A549 (cell line): ENCODE data around the gene CEACAM1. TPM values are rescaled to one million over a fixed set of nuclear protein-coding genes. Genes with fewer than 3 reads are reported as not detected.

Experiments
- ATAC-seq, 2 experiments: fragments of 200-7000 bp in 1 of 2; fragments of >200 bp in 1 of 2; cut with Nextera tagmentation in 1 of 2; cut with Tn5 transposase in 1 of 2; 3 replicates each; pipeline versions ENCODE4 v1.8.0 to v1.9.1; 2018 to 2020; ENCODE audit warnings: mild to moderate bottlenecking in 1 of 2, moderate library complexity in 1 of 2
- CTCF ChIA-PET: fragments of 300-600 bp; sonication (Branson Sonifier 250); formaldehyde crosslinking; extraction: SDS; loops from one replicate; lab custom pipeline; 2021; ENCODE audit warnings: antibody characterized with exemption, inconsistent platforms; lab: Yijun Ruan, JAX
- POLR2A ChIA-PET: fragments of 350-600 bp; formaldehyde crosslinking; extraction: SDS; loops from one replicate; lab custom pipeline; 2021; ENCODE audit warnings: antibody characterized with exemption, inconsistent platforms; lab: Yijun Ruan, JAX
- DNase-seq, 2 experiments: peaks; one replicate each; pipeline versions ENCODE4 v3.0.0 to v3.0.0-alpha.2; 2011 to 2016; ENCODE audit warnings: low read depth in 1 of 2, low spot score in 1 of 2
- FAIRE-seq: peaks from 2 replicates; lab custom pipeline; 2011; peaks lifted over from hg19 to GRCh38; lab: Jason Lieb, UNC
- H3K27ac ChIP-seq, 2 experiments: fragments of >200 bp; sonication (Bioruptor Twin); formaldehyde crosslinking; 3 replicates each; pipeline ENCODE4 v1.5.1; 2016 to 2017
- H3K4me1 ChIP-seq: fragments of >200 bp; sonication (Bioruptor Twin); formaldehyde crosslinking; 3 replicates; pipeline ENCODE4 v1.6.1; 2016
- H3K4me2 ChIP-seq: fragments of >200 bp; sonication (Bioruptor Twin); formaldehyde crosslinking; 3 replicates; pipeline ENCODE4 v1.6.1; 2016
- H3K4me3 ChIP-seq: fragments of >200 bp; sonication (Bioruptor Twin); formaldehyde crosslinking; 3 replicates; pipeline ENCODE4 v1.5.1; 2016
- H3K9me3 ChIP-seq: fragments of >200 bp; sonication (Bioruptor Twin); formaldehyde crosslinking; 3 replicates; pipeline ENCODE4 v1.6.1; 2016
- BHLHE40 ChIP-seq: IDR thresholded peaks from 2 replicates; pipeline ENCODE4 v1.6.1; 2012; ENCODE audit warnings: low read depth, low read length, inconsistent platforms
- CBX8 ChIP-seq: fragments of 200-600 bp; sonication (generic); IDR thresholded peaks from 2 replicates; pipeline ENCODE4 v1.6.1; 2016
- CHD2 ChIP-seq: fragments of 150-350 bp; IDR thresholded peaks from 2 replicates; pipeline ENCODE4 v1.6.1; 2014; ENCODE audit warnings: low read length; ENCODE audit not compliant: partially characterized antibody
- CHD4 ChIP-seq: fragments of 200-600 bp; sonication (generic); IDR thresholded peaks from 2 replicates; pipeline ENCODE4 v1.6.1; 2016; ENCODE audit warnings: antibody characterized with exemption, mild to moderate bottlenecking, borderline replicate concordance
- EHMT2 ChIP-seq: fragments of 200-600 bp; sonication (generic); IDR thresholded peaks from 2 replicates; pipeline ENCODE4 v1.6.1; 2016; ENCODE audit warnings: antibody characterized with exemption, low read depth, mild to moderate bottlenecking, moderate library complexity
- ESRRA ChIP-seq: fragments of 150-350 bp; IDR thresholded peaks from 2 replicates; pipeline ENCODE4 v1.6.1; 2014; ENCODE audit warnings: mild to moderate bottlenecking, low read length, borderline replicate concordance
- FOSB ChIP-seq: fragments of 250-450 bp; sonication (Bioruptor Pico); IDR thresholded peaks from 2 replicates; pipeline ENCODE4 v1.5.0; 2020; ENCODE audit warnings: mild to moderate bottlenecking, moderate library complexity
- GATA3 ChIP-seq: IDR thresholded peaks from 2 replicates; pipeline ENCODE4 v1.6.1; 2012; ENCODE audit warnings: borderline replicate concordance
- KDM1A ChIP-seq: fragments of 200-600 bp; sonication (generic); IDR thresholded peaks from 2 replicates; pipeline ENCODE4 v1.6.1; 2016; ENCODE audit warnings: low read depth, mild to moderate bottlenecking
- MAZ ChIP-seq: fragments of 150-350 bp; IDR thresholded peaks from 2 replicates; pipeline ENCODE4 v1.6.1; 2014; ENCODE audit warnings: antibody characterized with exemption, low read depth, low read length, borderline replicate concordance
- NPAS2 ChIP-seq: fragments of 250-450 bp; sonication (Bioruptor Pico); IDR thresholded peaks from 2 replicates; pipeline ENCODE4 v1.8.0; 2022; ENCODE audit warnings: mild to moderate bottlenecking, moderate library complexity, borderline replicate concordance
- RARB ChIP-seq: fragments of 250-450 bp; sonication (Bioruptor Pico); IDR thresholded peaks from 2 replicates; pipeline ENCODE4 v1.8.0; 2021; ENCODE audit warnings: mild to moderate bottlenecking, moderate library complexity
- ZC3H11A ChIP-seq: fragments of 450-650 bp; IDR thresholded peaks from 2 replicates; pipeline ENCODE4 v1.6.1; 2014; ENCODE audit warnings: antibody characterized with exemption, mild to moderate bottlenecking
- ZFP36 ChIP-seq: fragments of 450-650 bp; IDR thresholded peaks from 2 replicates; pipeline ENCODE4 v1.6.1; 2014; ENCODE audit warnings: borderline replicate concordance; ENCODE audit not compliant: partially characterized antibody
- whole genome bisulfite sequencing: methylation state at CpG from one replicate; pipeline ENCODE4 v1.1.6; 2017; ENCODE audit errors: missing lambda C conversion rate; 5-methylcytosine and 5-hydroxymethylcytosine counted together
- polyA plus RNA-seq, 4 experiments: library from polyadenylated mRNA; depleted of rRNA in 3 of 4; stranded (reverse); fragments of >200 nt; fragmentation: RNase III in 1 of 4; extraction: RNeasy Plus Mini Kit Qiagen cat#74134 plus additional on column Dnase treatment in 1 of 4; gene quantifications; 2 replicates in 3 of 4; 3 replicates in 1 of 4; pipeline ENCODE4 v1.2.3, GENCODE V29; 2011 to 2017
- TF ChIP-seq, protein P1 (sequence below): fragments of >200 bp; sonication (Bioruptor Twin); formaldehyde crosslinking; IDR thresholded peaks from 3 replicates; pipeline ENCODE4 v1.6.1; 2016
- TF ChIP-seq, protein P2 (sequence below): fragments of 250-450 bp; sonication (Bioruptor Pico); IDR thresholded peaks from 2 replicates; pipeline ENCODE4 v1.5.0; 2020; ENCODE audit warnings: low read depth, mild to moderate bottlenecking, moderate library complexity

CEACAM1 gene
- polyA plus RNA-seq, 2 of the 4 experiments (the other 2 are of a cell fraction): 0.52 to 8.9 TPM

DNA sequence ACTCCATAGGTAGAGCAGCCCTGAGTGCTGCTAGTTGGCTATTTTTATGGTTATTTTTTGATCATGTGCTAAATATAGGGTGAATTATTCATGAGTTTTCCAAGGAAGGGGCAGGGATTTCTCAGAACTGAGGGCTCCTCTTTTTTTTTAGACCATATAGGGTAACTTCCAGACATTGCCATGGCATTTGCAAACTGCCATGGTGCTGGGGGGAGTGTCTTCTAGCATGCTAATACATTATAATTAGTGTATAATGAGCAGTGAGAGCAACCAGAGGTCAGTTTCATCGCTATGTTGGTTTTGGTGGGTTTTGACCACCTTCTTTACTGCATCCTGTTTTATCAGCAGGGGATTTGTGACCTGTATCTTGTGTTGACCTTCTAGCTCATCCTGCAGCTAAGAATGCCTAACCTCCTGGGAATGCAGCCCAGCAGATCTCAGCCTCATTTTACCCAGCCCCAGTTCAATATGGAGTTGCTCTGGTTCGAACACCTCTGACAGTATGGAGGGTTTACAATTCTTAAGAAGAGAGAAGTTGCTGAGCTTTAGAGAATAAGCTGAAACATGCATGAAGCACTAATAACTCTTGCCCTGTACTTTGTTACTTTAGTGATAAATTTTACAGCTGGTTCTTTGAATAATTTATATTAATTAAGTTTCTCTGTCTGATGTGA, 31.7 kb downstream of the CEACAM1 start:
- DNase-seq (no peak), FAIRE-seq (peak; percentile 39), ATAC-seq (no peak)
- CTCF ChIA-PET: interaction anchor here (0.7 to 4.3 kb wide), 5 partner anchors 32 to 100 kb away, joined by 3 to 31 read pairs (median 4); no protein-coding TSS in a partner anchor
- Histone ChIP-seq H3K27ac (peak overlapping the region; percentile 73 to 76), H3K4me2 (peak overlapping the region; percentile 73), H3K9me3 (no peaks in the 10 kb centered on the region), H3K4me3 (no peak overlapping the region), H3K4me1 (peaks cover 30% of the 10 kb centered on the region)
- POLR2A ChIA-PET: no interaction called here
- WGBS: 97% methylated on average over 2 of the region's 2 CpGs
- TF ChIP-seq CHD4: no peak
- TF ChIP-seq, protein P1, sequence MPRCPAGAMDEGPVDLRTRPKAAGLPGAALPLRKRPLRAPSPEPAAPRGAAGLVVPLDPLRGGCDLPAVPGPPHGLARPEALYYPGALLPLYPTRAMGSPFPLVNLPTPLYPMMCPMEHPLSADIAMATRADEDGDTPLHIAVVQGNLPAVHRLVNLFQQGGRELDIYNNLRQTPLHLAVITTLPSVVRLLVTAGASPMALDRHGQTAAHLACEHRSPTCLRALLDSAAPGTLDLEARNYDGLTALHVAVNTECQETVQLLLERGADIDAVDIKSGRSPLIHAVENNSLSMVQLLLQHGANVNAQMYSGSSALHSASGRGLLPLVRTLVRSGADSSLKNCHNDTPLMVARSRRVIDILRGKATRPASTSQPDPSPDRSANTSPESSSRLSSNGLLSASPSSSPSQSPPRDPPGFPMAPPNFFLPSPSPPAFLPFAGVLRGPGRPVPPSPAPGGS: no peak
- TF ChIP-seq, protein P2, sequence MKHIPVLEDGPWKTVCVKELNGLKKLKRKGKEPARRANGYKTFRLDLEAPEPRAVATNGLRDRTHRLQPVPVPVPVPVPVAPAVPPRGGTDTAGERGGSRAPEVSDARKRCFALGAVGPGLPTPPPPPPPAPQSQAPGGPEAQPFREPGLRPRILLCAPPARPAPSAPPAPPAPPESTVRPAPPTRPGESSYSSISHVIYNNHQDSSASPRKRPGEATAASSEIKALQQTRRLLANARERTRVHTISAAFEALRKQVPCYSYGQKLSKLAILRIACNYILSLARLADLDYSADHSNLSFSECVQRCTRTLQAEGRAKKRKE (CRISPR knock-in tag): no peak
- TF ChIP-seq GATA3: no peak
- TF ChIP-seq KDM1A: no peak
- TF ChIP-seq NPAS2 (CRISPR knock-in tag): no peak
- TF ChIP-seq CBX8: no peak
- no peak for TF ChIP-seq FOSB
- no peak for TF ChIP-seq CHD2
- TF ChIP-seq ZC3H11A: no peak
- no peak for TF ChIP-seq ESRRA
- TF ChIP-seq EHMT2: no peak

DNA sequence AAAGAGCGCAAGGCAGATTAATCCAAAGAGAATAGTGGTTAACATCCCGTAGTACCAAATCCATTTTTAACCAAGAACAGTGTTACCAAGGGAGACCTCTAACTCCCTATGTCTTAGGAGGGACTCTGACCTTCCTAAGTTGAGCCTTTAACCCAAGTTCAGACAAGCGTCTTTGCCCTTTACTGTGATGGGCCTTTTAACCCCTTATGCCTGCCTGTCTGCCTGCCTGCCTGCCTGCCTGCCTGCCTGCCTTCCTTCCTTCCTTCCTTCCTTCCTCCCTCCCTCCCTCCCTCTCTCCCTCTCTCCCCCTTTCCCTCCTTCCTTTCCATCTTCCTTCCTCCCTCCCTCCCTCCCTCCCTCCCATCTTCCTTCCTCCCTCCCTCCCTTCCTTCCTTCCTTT, 32.6 kb downstream of the CEACAM1 start:
- ChIA-PET POLR2A (no interaction called here), CTCF (interaction anchor here (0.9 to 1.6 kb wide), 6 partner anchors 24 to 101 kb away, joined by 3 to 11 read pairs (median 4); partner anchors contain the start of gene CEACAM1)
- Histone ChIP-seq H3K4me3 (no peak overlapping the region), H3K9me3 (no peaks in the 10 kb centered on the region), H3K4me1 (peaks cover 30% of the 10 kb centered on the region)
- DNase-seq (no peak), FAIRE-seq (no peak), ATAC-seq (no peak)
- 85% methylated on average over 3 of the region's 3 CpGs for WGBS
- no peak for TF ChIP-seq RARB (CRISPR knock-in tag)
- TF ChIP-seq ZFP36: peak; percentile 84
- no peak for TF ChIP-seq BHLHE40
- no peak for TF ChIP-seq GATA3
- TF ChIP-seq, all 56 proteins: peak for 1
- H3K27ac ChIP-seq: peak overlapping the region in 1 of 2 experiments; percentile 18; a peak in 2 of 6 replicates
- no peak overlapping the region for H3K4me2 ChIP-seq

DNA sequence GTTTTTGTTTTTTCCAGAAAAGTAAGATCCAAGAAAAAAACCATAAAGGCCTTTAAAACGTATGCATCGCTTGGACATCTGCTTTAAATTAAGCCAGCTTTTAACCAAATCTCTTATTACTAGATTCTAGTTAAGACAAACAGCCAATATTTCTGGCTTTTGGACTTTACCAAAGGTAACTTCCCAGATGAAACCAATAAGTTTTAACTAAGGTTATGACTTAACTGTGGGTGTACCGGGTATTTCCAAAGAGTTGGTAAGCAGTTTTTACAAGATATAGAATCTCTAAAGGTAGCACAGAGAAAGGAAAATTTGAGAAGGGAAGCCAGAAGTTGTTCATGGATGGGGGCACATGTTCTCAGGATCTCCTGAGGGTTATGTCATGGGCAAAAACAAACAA, 34.0 kb downstream of the CEACAM1 start:
- 85% methylated on average over 3 of the region's 3 CpGs for WGBS
- DNase-seq (no peak), ATAC-seq (no peak), FAIRE-seq (peak; percentile 97)
- H3K4me1 ChIP-seq: peaks cover 30% of the 10 kb centered on the region
- ChIA-PET CTCF (interaction anchor here (1.2 to 1.7 kb wide), 6 partner anchors 23 to 102 kb away, joined by 3 to 11 read pairs (median 4); no protein-coding TSS in a partner anchor), POLR2A (no interaction called here)
- H3K4me3 ChIP-seq: no peak overlapping the region
- H3K4me2 ChIP-seq: no peak overlapping the region
- no peak for TF ChIP-seq MAZ
- H3K9me3 ChIP-seq: no peaks in the 10 kb centered on the region
- no peak overlapping the region; a peak in 1 of 6 replicates for H3K27ac ChIP-seq
